K562 (cell line): ENCODE results near the gene CFAP20DC. TPM values are rescaled to one million over a fixed set of nuclear protein-coding genes. Genes with fewer than 3 reads are reported as not detected.
"Not testable (repeated sequence)": the region's sequence is repeated elsewhere in the genome, so short reads cannot be mapped to it uniquely, and the experiment has no call there.

Source experiments
- ATAC-seq: fragments of 200-7000 bp; cut with Tn5 transposase; 3 replicates; pipeline ENCODE4 v1.9.1; 2020; ENCODE audit warnings: moderate library complexity
- BruUV-seq: library from RNA; stranded (reverse); fragments of 400-500 nt; replicated peaks from 2 replicates; lab custom pipeline; 2021; lab: Mats Ljungman, UMichigan
- CTCF ChIA-PET: fragments of 300-600 bp; formaldehyde crosslinking; extraction: SDS; loops from one replicate; lab custom pipeline; 2021; ENCODE audit warnings: low intra/inter-chr PET ratio; lab: Yijun Ruan, JAX
- POLR2A ChIA-PET: fragments of 300-600, 350-650 bp; sonication (Branson Sonifier 250); formaldehyde crosslinking; extraction: SDS; loops from one replicate; lab custom pipeline; 2021; ENCODE audit warnings: antibody characterized with exemption, inconsistent platforms; lab: Yijun Ruan, JAX
- DNase-seq, 4 experiments: peaks; one replicate each; pipeline versions ENCODE4 v3.0.0 to v3.0.0-alpha.2; 2011 to 2018; ENCODE audit warnings: low spot score in 3 of 4, mixed read lengths in 3 of 4; ENCODE audit errors: extremely low read depth in 1 of 4
- FAIRE-seq: peaks from 2 replicates; lab custom pipeline; 2011; peaks lifted over from hg19 to GRCh38; lab: Jason Lieb, UNC
- H2AFZ ChIP-seq: 2 replicates; pipeline ENCODE4 v1.6.0; 2011; ENCODE audit warnings: low read depth, low read length, control low read depth, inconsistent platforms
- H3K27ac ChIP-seq: fragments of 200-600 bp; 3 replicates; pipeline ENCODE4 v1.8.0; 2011; ENCODE audit warnings: low read depth, mild to moderate bottlenecking, control low read depth, inconsistent platforms, low read length, moderate library complexity, mixed read lengths; ENCODE audit errors: extremely low read depth
- H3K27me3 ChIP-seq, 2 experiments: fragments of 300-600 bp in 1 of 2; 2 replicates in 1 of 2; 3 replicates in 1 of 2; pipeline versions ENCODE4 v1.6.0 to v1.8.0; 2011; ENCODE audit warnings: inconsistent platforms in 2 of 2, low read length in 2 of 2, mild to moderate bottlenecking in 1 of 2, mixed read lengths in 1 of 2, moderate library complexity in 1 of 2; ENCODE audit not compliant: control insufficient read depth in 2 of 2, insufficient read depth in 2 of 2
- H3K36me3 ChIP-seq: fragments of 300-600 bp; 3 replicates; pipeline ENCODE4 v1.8.0; 2011; ENCODE audit warnings: mild to moderate bottlenecking, low read length, inconsistent platforms; ENCODE audit not compliant: control insufficient read depth, insufficient read depth
- H3K4me1 ChIP-seq, 2 experiments: fragments of 200-600 bp in 1 of 2; replicated peaks in 1 of 2; 2 replicates in 1 of 2; 3 replicates in 1 of 2; pipeline versions ENCODE4 v1.5.1 to v1.8.0; 2011; ENCODE audit warnings: inconsistent platforms in 2 of 2, low read length in 2 of 2, mild to moderate bottlenecking in 1 of 2, mixed read lengths in 1 of 2, moderate library complexity in 1 of 2; ENCODE audit not compliant: control insufficient read depth in 2 of 2, insufficient read depth in 2 of 2
- H3K4me2 ChIP-seq: 2 replicates; pipeline ENCODE4 v1.6.1; 2011; ENCODE audit warnings: low read length, control low read depth, inconsistent platforms, mixed read lengths; ENCODE audit not compliant: insufficient read depth
- H3K4me3 ChIP-seq: fragments of 200-600 bp; sonication (generic), shearing (Covaris generic); 2 replicates; pipeline ENCODE4 v1.5.1; 2016; ENCODE audit warnings: control low read depth, inconsistent platforms
- H3K79me2 ChIP-seq: fragments of 200-600 bp; 3 replicates; pipeline ENCODE4 v1.8.0; 2011; ENCODE audit warnings: low read length, inconsistent platforms; ENCODE audit not compliant: control insufficient read depth, insufficient read depth
- H3K9ac ChIP-seq, 2 experiments: 2 replicates each; pipeline versions ENCODE4 v1.6.0 to v1.6.1; 2011; ENCODE audit warnings: low read depth in 2 of 2, low read length in 2 of 2, control low read depth in 1 of 2, inconsistent platforms in 1 of 2, mild to moderate bottlenecking in 1 of 2, mixed read lengths in 1 of 2; ENCODE audit not compliant: insufficient read depth in 1 of 2
- H3K9me1 ChIP-seq: one replicate; pipeline ENCODE4 v1.6.0; 2011; ENCODE audit warnings: inconsistent platforms, mild to moderate bottlenecking, low read length, moderate library complexity; ENCODE audit not compliant: control insufficient read depth, insufficient read depth
- H3K9me3 ChIP-seq: replicated peaks from 2 replicates; pipeline ENCODE4 v1.5.1; 2011; ENCODE audit warnings: low read depth, low read length, inconsistent platforms; ENCODE audit not compliant: control insufficient read depth, insufficient read depth
- H4K20me1 ChIP-seq: replicated peaks from 2 replicates; pipeline ENCODE4 v1.6.1; 2011; ENCODE audit warnings: low read length, inconsistent platforms, mixed read lengths; ENCODE audit not compliant: control insufficient read depth, insufficient read depth
- MAFG ChIP-seq: fragments of 450-650 bp; conservative IDR thresholded peaks from 2 replicates; pipeline ENCODE4 v1.6.1; 2016; ENCODE audit warnings: missing genetic modification characterization, missing compliant biosample characterization
- RBM39 ChIP-seq: fragments of 200-400 bp; formaldehyde crosslinking; optimal IDR thresholded peaks from 2 replicates; pipeline ENCODE3; 2018; ENCODE audit warnings: low read depth, low read length
- WGBS: fragments of 100-300 bp; shearing (Covaris generic); methylation state at CpG from one replicate; pipeline ENCODE4 v1.1.6; 2016; ENCODE audit warnings: low coverage, mixed read lengths; ENCODE audit not compliant: insufficient coverage; ENCODE audit errors: missing lambda C conversion rate; 5-methylcytosine and 5-hydroxymethylcytosine counted together
- in situ Hi-C: fragments of 300-500 bp; cut with MboI; formaldehyde crosslinking; loops from 4 replicates; pipeline ENCODE4 v1.15.0; 2018; ENCODE audit warnings: inconsistent platforms, mixed read lengths
- intact Hi-C: fragments of 100-400 bp; cut with micrococcal nuclease; formaldehyde crosslinking; loops from 2 replicates; pipeline ENCODE4 v1.14.2; 2022
- polyA plus RNA-seq, 8 experiments: library from polyadenylated mRNA; depleted of rRNA in 4 of 8; stranded (reverse) in 5 of 8; unstranded in 3 of 8; fragments of >200 nt; fragmentation: Nextera tagmentation in 2 of 8; fragmentation: Illumina TruSeq in 1 of 8; extraction: Ambion mirVana in 2 of 8; extraction: Trizol in 1 of 8; gene quantifications; 2 replicates each; pipeline versions ENCODE4 v1.2.1 to v1.2.3, GENCODE V29; 2011 to 2014; ENCODE audit warnings: inconsistent platforms in 1 of 8, missing spikeins in 1 of 8
- total RNA-seq, 7 experiments: library from RNA; depleted of rRNA in 6 of 7; stranded (reverse); fragments of >200 nt in 6 of 7; fragmentation: Illumina TruSeq in 2 of 7; extraction: Trizol in 2 of 7; gene quantifications; 2 replicates each; pipeline versions ENCODE4 v1.2.1 to v1.2.3, GENCODE V29; 2011 to 2021; ENCODE audit warnings: low replicate concordance in 1 of 7
- TF ChIP-seq, protein P1 (sequence below), 3 experiments: fragments of 200-800 bp in 1 of 3; sonication (Bioruptor generic) in 1 of 3; sonication (generic) in 1 of 3; formaldehyde crosslinking in 1 of 3; IDR thresholded peaks; 2 replicates each; pipeline versions ENCODE4 v1.6.1 to v1.8.0; 2016 to 2022; ENCODE audit warnings: mild to moderate bottlenecking in 2 of 3, missing compliant biosample characterization in 2 of 3, missing genetic modification characterization in 2 of 3, missing genetic modification reagents in 1 of 3
- TF ChIP-seq, protein P2 (sequence below): fragments of 150-350 bp; IDR thresholded peaks from 2 replicates; pipeline ENCODE4 v1.6.1; 2014; ENCODE audit warnings: low read depth, mild to moderate bottlenecking, low read length, borderline replicate concordance
- TF ChIP-seq, protein P3 (sequence below): fragments of 250-450 bp; sonication (Bioruptor Pico); IDR thresholded peaks from 2 replicates; pipeline ENCODE4 v1.8.0; 2022; ENCODE audit warnings: moderate library complexity, mild to moderate bottlenecking, inconsistent platforms
- TF ChIP-seq, protein P4 (sequence below): fragments of 250-450 bp; sonication (Bioruptor Pico); IDR thresholded peaks from 2 replicates; pipeline ENCODE4 v1.5.1; 2021; ENCODE audit warnings: mild to moderate bottlenecking

Gene CFAP20DC
- total and polyA plus RNA-seq, 9 of the 15 experiments (the other 6 are each of a cell fraction or from before 2014, with no cell fraction given), result 1.6 to 5.9 (median 4.6) TPM

DNA sequence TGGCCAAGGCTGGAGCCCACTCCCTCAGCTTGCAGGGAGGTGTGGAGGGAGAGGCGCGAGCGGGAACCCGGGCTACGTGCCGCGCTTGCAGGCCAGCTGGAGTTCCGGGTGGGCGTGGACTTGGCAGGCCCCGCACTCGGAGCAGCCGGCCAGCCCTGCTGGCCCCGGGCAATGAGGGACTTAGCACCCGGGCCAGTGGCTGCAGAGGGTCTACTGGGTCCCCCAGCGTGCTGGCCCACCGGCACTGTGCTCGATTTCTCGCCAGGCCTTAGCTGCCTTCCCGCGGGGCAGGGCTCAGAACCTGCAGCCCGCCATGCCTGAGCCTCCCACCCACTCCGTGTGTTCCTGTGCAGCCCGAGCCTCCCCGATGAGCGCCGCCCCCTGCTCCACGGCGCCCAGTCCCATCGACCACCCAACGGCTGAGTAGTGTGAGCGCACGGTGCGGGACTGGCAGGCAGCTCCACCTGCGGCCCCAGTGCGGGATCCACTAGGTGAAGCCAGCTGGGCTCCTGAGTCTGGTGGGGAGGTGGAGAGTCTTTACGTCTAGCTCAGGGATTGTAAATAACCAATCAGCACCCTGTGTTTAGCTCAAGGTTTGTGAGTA lies 1.1 kb upstream of the CFAP20DC start:
- H3K4me2 ChIP-seq, ATAC-seq, H3K9me1 ChIP-seq, H3K27me3 ChIP-seq, in situ Hi-C loops, H3K36me3 ChIP-seq, H3K4me1 ChIP-seq, H3K9ac ChIP-seq, H3K79me2 ChIP-seq, DNase-seq, H3K4me3 ChIP-seq, H3K9me3 ChIP-seq, intact Hi-C loops, CTCF ChIA-PET, H4K20me1 ChIP-seq, FAIRE-seq, H3K27ac ChIP-seq, POLR2A ChIA-PET, BruUV-seq, H2AFZ ChIP-seq: not testable (repeated sequence)
- 61% methylated on average over 18 of the region's 36 CpGs for WGBS

DNA sequence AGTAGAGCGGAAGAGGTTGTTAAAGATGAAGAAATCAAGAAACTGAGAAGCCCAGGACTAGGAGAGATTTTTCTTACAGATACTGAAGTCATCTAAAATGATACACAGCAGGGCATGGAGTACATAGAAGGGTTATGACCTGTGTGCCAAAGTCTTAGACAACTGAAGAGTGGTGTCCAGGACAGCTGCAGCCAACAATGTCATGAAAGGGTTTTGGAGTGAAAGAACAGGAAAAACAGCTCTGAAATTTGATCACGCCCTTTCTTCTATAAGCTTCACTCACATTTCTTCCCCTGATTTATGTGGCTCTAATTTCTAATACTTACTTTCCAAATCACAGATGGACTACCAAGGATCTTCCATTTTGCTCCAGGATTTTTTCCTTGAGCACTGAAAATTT lies 3.0 kb downstream of the CFAP20DC start:
- Histone ChIP-seq H3K27ac (no peak overlapping the region), H3K4me2 (no peak overlapping the region), H3K9ac (no peak overlapping the region), H4K20me1 (no peaks in the 10 kb centered on the region), H3K9me3 (no peaks in the 10 kb centered on the region), H3K9me1 (no peaks in the 10 kb centered on the region), H3K4me1 (peaks cover 0 to 7% of the 10 kb centered on the region in 2 experiments; a peak in 3 of 5 replicates), H3K79me2 (no peaks in the 10 kb centered on the region), H3K27me3 (no peaks in the 10 kb centered on the region), H3K36me3 (no peaks in the 10 kb centered on the region), H2AFZ (no peak overlapping the region), H3K4me3 (no peak overlapping the region)
- no peak for FAIRE-seq
- intact Hi-C loops, result no loop called here
- no TSS peak for BruUV-seq
- no peak for ATAC-seq
- no peak for DNase-seq
- POLR2A ChIA-PET, result no interaction called here
- 63% methylated on average over 2 of the region's 2 CpGs for WGBS
- CTCF ChIA-PET, result no interaction called here
- in situ Hi-C loops, result no loop called here
- TF ChIP-seq, protein P1, sequence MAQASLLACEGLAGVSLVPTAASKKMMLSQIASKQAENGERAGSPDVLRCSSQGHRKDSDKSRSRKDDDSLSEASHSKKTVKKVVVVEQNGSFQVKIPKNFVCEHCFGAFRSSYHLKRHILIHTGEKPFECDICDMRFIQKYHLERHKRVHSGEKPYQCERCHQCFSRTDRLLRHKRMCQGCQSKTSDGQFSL (CRISPR knock-in tag; IDR thresholded peaks at IDR 0.05), result no peak
- TF ChIP-seq, protein P1 (tag; IDR thresholded peaks at IDR 0.05), result no peak
- TF ChIP-seq, protein P2, sequence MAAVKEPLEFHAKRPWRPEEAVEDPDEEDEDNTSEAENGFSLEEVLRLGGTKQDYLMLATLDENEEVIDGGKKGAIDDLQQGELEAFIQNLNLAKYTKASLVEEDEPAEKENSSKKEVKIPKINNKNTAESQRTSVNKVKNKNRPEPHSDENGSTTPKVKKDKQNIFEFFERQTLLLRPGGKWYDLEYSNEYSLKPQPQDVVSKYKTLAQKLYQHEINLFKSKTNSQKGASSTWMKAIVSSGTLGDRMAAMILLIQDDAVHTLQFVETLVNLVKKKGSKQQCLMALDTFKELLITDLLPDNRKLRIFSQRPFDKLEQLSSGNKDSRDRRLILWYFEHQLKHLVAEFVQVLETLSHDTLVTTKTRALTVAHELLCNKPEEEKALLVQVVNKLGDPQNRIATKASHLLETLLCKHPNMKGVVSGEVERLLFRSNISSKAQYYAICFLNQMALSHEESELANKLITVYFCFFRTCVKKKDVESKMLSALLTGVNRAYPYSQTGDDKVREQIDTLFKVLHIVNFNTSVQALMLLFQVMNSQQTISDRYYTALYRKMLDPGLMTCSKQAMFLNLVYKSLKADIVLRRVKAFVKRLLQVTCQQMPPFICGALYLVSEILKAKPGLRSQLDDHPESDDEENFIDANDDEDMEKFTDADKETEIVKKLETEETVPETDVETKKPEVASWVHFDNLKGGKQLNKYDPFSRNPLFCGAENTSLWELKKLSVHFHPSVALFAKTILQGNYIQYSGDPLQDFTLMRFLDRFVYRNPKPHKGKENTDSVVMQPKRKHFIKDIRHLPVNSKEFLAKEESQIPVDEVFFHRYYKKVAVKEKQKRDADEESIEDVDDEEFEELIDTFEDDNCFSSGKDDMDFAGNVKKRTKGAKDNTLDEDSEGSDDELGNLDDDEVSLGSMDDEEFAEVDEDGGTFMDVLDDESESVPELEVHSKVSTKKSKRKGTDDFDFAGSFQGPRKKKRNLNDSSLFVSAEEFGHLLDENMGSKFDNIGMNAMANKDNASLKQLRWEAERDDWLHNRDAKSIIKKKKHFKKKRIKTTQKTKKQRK, result no peak
- TF ChIP-seq, protein P3, sequence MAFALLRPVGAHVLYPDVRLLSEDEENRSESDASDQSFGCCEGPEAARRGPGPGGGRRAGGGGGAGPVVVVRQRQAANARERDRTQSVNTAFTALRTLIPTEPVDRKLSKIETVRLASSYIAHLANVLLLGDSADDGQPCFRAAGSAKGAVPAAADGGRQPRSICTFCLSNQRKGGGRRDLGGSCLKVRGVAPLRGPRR (CRISPR knock-in tag), result no peak
- TF ChIP-seq MAFG (tag), result no peak
- TF ChIP-seq, protein P4, sequence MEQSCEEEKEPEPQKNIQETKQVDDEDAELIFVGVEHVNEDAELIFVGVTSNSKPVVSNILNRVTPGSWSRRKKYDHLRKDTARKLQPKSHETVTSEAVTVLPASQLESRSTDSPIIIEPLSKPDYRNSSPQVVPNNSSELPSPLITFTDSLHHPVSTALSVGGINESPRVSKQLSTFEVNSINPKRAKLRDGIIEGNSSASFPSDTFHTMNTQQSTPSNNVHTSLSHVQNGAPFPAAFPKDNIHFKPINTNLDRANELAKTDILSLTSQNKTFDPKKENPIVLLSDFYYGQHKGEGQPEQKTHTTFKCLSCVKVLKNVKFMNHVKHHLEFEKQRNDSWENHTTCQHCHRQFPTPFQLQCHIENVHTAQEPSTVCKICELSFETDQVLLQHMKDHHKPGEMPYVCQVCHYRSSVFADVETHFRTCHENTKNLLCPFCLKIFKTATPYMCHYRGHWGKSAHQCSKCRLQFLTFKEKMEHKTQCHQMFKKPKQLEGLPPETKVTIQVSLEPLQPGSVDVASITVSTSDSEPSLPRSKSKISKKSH (CRISPR knock-in tag), result no peak
- no peak for TF ChIP-seq RBM39
